HG02938 (cell line): ENCODE data around the gene HOXA11.

ENCODE experiments used
- ATAC-seq: cut with Tn5 transposase; IDR thresholded peaks from one replicate; pipeline ENCODE4 v1.9.1; 2021; ENCODE audit warnings: mild to moderate bottlenecking, moderate library complexity; ENCODE audit not compliant: unreplicated experiment

HOXA11 gene

DNA sequence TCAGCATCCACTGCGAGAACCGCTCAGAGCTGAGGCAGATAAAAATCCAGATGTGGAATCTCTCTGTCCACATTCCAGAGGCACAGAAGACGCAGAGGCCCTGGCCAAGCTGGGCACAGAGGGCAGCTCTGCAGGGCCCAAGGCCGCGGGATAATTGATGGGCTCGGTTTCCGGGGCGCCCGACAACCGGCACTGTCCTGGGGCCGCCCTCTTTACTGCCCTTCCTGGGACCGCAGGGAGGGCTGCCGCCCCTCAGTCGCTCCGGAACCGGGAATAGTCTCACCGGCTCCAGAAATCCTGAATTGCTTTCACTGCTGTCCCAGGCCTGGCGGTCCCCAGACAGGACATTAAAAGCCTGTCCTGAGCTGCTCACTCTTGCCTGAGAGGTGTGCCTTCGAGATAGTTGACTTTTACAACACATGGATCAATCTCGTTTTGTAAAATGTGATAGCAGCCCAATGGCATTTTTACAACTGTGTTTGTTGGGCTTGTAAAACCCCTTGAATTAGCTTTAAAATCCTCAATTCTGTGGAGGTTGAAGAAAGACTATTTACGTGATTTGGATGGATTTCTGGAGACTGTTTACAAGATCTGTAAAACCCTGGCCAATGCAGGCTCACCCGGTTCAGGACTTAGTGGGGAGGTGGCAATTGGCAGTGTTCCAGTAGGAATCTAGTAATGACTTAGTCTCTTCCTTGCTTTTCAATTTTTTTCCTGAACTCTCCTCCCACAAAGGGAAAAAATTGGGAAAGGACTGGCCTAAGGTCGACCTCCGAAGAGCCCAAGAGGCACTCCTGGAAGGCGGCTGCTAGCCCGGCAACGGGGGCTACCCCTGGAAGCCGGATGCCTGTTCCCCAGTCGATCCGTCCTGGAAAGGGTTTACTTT is 36.0 kb downstream of the HOXA11 start:
- no peak for ATAC-seq

DNA sequence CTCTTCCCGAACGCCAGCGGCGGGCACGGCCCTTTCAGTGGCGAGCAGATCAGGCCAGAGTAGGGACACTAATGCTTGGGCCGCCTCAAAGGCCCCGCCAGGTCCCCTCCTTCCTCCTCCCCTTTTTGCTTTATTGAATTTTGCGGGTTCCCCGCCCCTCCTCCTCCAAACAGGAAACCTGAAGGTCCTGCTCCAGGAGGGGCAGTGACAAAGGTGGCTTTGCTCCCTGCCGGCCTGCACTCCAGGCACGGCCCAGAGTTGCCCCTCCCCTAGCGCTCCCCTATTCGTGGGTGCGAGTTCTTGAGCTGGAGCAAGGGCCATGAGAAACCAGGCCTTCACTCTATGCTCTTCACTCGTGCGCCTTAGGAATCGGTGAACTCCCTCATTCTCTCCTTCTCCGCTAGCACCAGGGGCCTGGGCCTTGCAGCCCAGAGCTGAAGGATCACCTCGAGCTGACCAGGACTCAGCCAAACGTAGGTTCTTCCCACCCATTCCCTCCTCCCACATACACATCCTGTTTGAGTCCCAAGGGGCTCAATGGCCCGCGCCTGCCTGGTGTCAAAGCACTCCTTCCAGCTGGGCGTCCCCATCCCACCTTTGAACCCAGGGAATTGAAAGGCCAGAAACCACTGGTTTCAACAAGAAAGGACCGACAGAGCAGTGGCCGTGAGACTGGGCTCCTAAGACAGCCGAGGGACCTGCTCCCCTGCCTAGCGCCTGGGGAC is 36.8 kb downstream of the HOXA11 start:
- ATAC-seq: no peak

DNA sequence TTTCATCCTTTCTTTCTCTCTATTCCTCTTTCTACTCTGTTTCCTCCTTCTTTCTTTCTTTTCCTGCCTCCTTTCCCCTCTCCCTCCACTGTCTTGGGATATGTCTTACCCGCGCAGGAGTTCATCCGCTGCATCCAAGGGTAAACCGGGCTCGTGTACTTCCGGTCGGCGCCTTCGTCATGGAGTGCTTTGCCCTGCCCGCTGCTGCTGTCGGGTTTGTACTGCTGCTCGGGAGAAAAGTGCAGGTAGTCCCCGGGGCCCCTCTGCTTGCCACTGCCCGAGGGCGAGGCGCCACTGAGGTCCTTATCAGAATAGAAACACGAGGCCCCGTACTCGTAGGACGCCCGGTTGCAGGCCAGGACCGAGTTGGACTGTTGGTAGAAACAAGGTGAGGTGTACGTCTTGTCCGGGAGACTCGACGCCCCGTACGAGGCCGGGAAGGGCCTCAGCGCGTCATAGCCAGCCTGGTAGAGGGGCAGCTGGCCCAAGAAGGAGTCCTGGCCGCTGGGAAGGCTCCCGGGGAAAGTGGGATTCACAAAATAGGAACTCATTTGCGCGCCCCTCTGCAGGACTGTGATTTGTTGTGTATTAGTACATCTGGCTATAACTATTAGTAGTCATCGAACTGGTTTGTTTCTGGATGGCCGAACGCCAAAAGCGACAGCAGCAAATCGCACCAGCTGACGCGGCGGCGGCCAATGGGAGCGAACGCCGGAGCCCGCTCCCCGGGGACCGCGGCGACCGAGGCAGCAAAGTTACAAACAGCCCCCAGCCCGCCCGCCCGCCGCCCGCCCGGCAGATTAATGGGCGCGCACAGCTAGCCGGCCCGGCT is 37.6 kb downstream of the HOXA11 start, which contains the start of gene HOXA6:
HOXA6 (minus strand) TSS at position 576 of the 832 bp plus-strand sequence; CDS start at position 551, 25 bp downstream.
- no peak for ATAC-seq

DNA sequence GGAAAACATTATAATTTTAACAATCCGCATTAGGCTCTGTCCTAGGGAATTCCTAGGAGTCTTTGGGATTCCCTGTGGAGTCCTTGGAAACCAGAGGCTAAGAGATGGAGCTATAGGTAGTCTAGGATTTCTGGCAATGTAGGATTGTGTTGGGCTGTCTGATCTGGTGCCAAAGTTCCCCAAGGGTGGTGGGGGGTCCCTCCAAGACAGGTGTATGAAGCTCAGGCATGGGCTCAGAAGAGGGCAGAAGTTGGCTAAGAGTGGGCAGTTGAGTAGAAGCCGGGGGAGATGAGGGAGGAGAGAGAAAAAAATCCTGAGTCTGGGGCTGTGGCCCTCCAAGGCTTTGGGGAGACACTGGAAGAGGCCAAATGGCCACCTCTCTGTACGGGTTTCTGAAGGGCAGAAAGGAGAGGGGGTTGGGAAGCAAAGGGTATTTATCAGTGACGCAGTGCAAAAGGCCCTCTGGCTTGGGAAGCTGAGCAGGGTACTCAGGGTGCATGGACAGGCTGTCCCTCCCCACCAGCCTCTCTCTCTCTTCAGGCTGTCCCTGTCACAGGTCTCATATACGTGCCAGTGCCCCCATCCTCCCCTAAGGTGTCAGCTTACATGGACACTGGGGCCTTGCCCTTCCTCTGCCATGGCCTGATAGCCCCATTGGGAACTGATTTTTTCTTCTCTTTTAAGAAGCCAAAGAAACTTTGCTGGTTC is 38.4 kb downstream of the HOXA11 start:
- ATAC-seq: no peak

DNA sequence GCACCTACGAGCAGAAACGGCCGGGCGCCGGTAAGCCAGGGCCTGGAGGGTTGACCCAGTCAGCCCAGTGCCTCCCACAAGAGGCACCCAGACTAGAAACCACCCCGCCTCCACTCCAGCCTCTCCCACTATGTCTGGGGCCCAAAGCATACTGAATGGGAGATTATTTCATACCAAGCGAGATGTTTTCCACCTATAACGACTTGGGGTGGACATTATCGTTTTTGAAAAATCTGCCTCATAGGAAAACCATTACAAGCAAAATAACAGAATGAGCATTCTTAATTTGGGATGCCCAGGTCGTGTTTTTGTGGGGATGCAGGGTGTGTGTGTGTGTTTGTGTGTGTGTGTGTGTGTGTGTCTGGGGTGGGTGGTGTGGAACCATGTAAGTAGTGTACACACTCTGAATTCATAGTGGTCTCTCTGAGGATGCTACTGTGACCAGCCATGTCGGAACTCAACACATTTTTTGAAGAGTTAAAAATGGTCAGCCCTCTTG is 39.1 kb downstream of the HOXA11 start:
- no peak for ATAC-seq

DNA sequence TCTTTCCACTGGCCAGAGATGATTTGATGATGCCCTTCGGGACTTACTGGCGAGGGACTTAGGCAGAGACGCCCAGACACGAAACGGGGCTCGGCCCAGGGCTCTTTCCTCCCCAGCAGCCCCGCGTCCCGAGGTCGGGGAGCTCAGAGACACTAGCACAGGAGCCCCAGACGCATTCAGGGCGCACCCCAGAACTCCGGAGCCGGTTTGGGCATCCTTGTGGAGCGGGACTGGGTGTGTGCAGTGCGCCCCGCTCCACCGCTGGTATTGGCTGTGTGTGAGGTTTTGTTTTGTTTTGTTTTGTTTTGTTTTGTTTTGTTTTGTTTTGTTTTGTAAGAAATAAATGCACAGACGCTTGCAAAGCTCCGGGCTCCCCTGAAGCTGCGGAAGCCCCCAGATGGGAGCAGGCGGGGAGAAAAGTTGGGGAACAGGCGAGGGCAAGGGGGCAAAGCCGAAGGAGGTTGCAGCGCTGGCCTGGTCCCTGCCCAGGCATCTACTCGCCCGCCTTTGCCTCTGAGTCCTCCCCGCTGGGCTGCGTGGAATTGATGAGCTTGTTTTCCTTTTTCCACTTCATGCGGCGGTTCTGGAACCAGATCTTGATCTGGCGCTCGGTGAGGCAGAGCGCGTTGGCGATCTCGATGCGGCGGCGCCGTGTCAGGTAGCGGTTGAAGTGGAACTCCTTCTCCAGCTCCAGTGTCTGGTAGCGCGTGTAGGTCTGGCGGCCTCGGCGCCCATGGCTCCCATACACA is 39.7 kb downstream of the HOXA11 start:
- ATAC-seq: no peak

DNA sequence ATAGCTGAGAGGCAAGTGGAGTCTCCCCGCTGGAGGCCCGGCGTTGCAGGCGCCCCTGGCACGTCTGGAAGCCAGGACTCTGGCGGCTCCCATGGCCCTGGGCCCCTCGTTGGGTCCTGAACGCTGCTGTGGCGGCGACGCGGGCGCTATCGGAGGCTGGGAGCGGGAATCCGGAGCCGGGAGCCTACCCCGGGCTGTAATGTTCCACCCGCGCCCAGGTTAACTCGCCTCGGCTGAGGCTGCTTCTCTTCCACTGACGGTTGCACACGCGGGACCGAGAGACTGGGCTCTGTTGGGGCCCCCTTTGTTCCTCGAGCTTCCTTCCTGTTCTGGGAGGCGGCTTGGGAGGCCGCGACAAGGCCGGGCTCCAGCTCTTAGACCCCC is 40.3 kb downstream of the HOXA11 start:
- no peak for ATAC-seq

DNA sequence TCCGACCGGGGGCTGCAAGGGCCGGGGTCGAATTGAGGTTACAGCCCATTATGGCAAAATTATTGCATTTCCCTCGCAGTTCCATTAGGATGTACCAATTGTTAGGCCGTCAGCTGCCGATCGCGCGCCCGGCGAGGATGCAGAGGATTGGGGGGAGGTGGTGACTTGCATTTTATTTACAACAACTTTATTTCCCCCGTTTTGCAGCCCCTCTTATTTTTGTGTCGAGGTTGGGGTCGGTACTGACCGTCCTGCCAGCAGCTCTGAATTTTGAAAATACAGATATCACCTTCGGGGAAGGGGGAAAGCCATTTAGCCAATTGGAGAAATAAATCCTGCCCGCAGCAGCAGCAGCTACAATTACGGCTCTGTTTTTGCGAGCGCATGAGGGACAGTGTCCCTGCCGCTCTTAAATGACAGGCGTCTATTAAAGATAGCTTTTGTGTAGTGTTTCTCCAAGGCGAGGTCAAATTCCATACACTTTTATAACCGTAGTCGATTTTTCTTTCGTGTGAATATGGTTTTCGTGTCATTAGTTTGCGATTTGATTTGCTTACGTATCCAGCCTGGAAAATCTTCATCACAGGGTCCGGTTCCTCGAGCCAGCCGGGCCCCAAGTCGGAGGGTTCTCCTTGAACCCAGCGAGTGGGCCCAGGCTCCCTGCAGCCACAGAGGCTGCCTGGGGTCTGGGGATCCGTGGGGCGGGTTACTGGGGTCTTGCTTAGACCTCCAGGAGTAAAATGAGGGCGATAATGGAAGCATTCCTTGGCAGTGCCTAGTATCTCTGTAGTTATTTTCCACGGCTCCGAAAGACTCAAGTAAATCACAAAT is 40.9 kb downstream of the HOXA11 start:
- ATAC-seq: no peak

DNA sequence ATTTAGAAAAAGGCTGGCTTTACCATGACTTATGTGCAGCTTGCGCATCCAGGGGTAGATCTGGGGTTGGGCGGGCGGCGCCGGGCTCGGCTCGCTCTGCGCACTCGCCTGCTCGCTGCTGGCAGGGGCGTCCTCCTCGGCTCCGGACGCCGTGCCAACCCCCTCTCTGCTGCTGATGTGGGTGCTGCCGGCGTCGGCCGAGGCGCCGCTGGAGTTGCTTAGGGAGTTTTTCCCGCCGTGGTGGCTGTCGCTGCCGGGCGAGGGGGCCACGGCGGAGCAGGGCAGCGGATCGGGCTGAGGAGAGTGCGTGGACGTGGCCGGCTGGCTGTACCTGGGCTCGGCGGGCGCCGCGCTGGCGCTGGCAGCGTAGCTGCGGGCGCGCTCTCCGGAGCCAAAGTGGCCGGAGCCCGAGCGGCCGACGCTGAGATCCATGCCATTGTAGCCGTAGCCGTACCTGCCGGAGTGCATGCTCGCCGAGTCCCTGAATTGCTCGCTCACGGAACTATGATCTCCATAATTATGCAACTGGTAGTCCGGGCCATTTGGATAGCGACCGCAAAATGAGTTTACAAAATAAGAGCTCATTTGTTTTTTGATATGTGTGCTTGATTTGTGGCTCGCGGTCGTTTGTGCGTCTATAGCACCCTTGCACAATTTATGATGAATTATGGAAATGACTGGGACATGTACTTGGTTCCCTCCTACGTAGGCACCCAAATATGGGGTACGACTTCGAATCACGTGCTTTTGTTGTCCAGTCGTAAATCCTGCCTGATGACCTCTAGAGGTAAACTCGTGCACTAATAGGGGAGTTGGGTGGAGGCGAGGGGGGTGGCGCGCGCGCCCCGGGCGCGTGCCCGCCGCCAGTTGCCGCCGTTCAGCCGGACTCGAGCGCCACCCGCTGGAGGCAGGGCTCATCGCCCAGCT is 41.7 kb downstream of the HOXA11 start, which contains the start of gene HOXA5:
HOXA5 (minus strand) TSS at position 659 of the 927 bp plus-strand sequence; CDS start at position 585, 74 bp downstream.
- ATAC-seq: no peak

DNA sequence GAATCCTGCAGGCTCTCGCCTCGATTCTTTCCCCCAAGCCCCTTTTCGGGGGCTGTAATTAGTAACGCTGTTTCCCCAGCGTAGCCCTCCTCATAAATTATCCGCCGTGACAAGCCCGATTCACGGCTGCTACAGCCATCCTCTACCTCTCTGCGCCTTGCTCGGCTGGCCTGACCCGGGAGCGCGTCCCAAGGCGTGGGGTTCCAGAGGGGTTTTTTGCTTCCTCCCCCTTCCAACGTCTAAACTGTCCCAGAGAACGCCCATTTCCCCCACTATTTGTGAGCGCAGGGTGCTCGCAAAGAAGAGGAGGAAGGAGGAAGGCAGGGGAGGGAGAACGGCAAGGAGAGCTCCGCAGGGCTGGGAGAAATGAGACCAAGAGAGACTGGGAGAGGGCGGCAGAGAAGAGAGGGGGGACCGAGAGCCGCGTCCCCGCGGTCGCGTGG is 42.4 kb downstream of the HOXA11 start:
- no peak for ATAC-seq

DNA sequence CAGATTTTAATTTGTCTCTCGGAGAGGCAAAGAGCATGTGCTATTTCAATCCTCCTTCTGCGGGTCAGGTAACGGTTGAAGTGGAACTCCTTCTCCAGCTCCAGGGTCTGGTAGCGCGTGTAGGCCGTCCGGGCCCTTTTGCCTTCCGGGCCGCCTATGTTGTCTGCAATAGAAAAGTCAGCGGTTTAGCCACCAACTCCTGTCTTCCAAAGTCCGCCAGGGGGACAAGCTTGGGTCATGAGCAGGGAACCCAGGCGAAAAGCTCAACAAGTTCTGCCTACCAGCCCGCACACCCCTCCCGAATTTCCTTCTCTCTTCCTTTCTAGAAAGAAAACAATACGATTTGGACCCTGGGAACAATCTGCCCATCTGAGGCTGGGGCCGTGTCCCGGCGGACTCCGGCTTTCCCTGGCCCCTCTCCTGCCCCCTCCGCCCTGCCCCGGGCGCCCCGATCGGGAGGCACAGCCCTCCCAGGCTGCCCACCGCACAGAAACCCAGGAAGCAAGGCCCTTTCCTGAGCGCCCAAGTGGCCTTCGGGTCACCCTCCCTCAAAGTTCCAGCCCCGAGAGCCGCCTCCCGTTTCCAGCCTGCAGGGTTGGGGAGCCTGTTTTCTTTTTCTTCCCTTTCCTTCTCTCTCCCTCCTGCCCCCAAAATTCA is 43.0 kb downstream of the HOXA11 start:
- no peak for ATAC-seq

DNA sequence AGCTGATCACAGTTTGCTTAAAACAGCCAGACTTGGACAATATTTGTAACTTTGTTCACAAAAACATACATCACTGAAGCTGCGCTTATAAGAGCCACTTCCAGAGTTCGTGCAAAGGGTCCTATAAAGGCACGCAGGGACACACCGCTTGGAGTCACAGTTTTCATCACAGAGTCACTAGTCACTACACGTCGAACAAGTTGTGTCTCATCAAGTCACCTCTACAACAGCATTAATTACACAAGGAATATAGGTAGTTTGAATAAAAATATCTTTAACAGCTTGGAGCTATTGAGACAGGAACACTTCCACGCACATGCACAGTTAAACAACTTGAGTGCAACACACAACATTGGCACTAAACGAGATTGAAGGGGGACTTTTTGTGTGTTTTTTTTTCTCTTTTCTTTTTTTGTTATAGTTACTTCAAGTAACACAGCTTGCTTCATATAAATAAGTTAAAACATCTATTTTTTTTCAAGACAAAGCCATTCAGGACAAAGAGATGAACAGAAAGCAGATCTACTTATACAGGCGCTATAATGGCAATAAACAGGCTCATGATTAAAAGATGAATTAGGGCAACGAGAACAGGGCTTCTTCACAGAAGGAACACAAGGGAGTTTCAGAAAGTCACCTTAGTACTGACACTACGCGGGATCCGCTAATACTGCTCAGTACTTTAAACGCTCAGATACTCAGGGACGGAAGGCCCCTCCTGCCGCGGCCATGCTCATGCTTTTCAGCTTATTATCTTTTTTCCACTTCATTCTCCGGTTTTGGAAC is 43.7 kb downstream of the HOXA11 start:
- no peak for ATAC-seq

DNA sequence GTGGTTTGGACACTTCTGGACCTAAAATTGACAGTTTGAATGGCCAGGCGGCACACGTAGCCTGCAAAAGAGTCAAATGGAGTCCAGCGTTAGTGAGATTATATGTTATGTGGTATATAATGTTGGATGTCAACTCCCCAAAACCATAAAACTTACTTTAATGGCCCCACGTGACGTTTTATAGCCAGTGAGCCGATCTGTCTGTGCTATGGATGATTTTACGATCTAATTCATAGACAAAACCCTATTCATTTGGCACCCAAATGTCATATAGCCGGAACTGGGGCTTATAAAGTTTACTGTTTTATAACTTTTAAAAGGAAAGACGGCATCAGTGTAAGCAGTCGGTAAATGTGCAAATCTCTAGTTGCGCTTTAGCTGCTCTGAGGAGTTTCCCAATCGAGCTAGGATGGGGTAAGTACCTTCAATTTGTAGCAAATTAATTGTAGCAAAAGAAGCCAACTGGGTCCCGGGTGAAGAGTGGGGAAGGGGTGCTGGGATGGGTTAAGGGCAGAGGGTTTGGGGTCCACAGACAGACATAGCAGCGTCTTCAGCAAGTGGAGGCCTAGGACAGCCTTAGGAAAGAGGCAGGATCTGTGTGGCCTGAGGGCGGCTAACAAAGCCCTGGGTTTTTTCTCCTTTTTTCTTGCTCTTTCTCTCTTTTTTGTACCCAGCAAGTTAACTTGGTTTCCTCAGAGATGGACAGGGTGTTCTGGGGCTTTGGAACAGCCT is 44.7 kb downstream of the HOXA11 start:
- no peak for ATAC-seq

DNA sequence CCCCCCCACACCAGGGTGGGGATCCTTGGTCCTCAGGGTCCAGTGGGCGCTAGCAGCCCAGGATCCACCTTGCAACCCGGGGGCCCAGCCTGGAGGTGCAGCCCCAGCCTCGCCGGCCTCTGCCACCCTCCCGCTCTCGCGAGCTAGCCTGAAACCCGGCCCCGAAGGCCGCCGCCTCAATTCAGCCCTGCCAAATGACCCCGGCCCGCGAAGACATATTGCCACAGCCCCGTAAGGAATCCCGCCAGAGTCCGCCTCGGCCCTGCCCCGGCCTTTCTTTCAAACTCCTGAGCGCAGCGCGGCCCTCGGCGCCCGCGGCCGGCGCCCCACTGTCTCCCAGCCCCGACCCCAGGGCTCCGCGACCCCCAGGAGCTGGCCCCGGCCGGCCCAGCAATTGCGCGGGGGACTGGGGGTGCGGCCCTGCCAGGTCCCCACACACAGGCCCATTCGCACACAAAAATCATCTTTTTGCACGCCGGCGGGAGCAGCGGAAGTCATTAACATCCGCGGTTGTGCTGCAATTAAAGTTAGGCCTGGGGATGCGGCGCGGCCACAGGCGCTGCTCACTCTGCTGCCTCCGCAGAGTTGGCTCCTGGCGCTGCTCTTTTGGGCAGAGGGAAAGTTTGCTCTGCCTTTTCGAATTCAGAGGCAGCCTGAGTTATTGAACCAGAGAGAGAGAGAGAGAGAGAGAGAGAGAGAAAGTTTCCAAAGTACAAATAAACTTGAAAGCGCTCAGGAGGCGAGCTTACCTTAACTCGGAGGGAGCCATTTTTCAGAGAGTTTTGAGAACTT is 45.5 kb downstream of the HOXA11 start:
- ATAC-seq: no peak

DNA sequence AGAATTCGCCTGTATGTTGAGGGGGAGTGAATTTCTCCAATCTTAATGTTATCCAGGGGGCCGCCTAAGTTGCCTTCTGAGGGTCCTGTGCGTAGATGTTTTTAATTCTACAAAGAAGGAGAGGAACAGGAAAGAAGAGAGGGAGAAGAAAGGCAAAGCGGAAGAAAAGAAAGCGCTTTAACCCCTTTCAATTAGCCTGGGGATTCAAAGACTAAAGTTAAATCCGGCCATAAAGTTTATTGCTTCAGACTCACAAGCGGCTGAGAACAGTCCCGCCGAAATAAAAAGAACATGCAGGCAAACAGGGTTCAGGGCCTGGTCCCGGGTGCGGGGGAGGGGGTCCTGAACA is 46.1 kb downstream of the HOXA11 start:
- ATAC-seq: no peak
